Stimulated activated CD4-positive, alpha-beta T cell treated with anti-CD3 and anti-CD28 coated beads, TNF-alpha, amount 100 ng/mL, for 1 hour (primary cell): Measurements from ENCODE around the gene PLXNB1.
"Not testable (repeated sequence)": the region's sequence is repeated elsewhere in the genome, so short reads cannot be mapped to it uniquely, and the experiment has no call there.

Experiments
- DNase-seq, 3 donors: peaks; one replicate each; pipeline ENCODE4 v3.0.0-alpha.2; 2020; ENCODE audit warnings: low read depth in 3 of 3, low spot score in 1 of 3

The PLXNB1 gene, protein sequence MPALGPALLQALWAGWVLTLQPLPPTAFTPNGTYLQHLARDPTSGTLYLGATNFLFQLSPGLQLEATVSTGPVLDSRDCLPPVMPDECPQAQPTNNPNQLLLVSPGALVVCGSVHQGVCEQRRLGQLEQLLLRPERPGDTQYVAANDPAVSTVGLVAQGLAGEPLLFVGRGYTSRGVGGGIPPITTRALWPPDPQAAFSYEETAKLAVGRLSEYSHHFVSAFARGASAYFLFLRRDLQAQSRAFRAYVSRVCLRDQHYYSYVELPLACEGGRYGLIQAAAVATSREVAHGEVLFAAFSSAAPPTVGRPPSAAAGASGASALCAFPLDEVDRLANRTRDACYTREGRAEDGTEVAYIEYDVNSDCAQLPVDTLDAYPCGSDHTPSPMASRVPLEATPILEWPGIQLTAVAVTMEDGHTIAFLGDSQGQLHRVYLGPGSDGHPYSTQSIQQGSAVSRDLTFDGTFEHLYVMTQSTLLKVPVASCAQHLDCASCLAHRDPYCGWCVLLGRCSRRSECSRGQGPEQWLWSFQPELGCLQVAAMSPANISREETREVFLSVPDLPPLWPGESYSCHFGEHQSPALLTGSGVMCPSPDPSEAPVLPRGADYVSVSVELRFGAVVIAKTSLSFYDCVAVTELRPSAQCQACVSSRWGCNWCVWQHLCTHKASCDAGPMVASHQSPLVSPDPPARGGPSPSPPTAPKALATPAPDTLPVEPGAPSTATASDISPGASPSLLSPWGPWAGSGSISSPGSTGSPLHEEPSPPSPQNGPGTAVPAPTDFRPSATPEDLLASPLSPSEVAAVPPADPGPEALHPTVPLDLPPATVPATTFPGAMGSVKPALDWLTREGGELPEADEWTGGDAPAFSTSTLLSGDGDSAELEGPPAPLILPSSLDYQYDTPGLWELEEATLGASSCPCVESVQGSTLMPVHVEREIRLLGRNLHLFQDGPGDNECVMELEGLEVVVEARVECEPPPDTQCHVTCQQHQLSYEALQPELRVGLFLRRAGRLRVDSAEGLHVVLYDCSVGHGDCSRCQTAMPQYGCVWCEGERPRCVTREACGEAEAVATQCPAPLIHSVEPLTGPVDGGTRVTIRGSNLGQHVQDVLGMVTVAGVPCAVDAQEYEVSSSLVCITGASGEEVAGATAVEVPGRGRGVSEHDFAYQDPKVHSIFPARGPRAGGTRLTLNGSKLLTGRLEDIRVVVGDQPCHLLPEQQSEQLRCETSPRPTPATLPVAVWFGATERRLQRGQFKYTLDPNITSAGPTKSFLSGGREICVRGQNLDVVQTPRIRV (N-terminal part only)

DNA sequence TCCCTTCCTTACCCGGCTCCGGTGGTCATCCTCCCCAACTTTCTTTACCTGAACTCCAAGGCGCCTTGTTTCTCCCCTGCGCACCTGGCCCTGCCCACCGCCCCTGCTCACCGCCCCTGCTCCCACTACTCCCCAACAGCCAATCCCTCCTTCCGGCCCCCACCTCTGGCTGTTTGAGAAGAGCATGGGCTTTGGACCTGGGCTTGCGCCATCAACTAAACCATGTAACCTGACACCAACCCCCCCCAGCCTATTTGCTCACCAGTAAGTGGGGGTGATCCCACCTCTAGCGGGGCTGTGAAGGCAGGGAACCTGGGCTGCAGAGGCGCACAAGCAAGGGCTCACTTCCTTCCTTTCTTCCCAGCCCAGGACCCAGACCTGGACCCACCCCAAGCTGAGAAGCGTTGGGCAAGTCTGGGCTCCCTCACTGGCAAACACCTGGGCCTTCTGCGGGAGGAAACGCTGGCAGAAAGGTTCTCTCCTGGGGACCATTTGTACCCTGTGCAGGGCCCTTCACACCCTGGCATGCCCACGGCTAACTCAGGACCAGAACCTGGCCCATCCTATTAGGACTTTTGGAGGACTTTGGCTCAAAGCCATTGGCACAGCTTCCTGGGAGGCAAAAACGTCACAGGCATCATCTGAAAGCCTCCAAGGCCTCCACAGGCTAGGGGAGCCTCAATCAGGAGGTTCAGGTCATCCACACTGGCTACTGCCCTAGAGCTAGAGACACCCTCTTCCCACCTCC is at the start of gene PLXNB1:
TSS of gene PLXNB1 (minus strand) at position 127 of the 748 bp plus-strand sequence. CDS start 5,475 bp downstream, outside the sequence.
- DNase-seq: peak in 1 of 3 donors; percentile 7

GRCh38 chr3:48478626-48479555 is 49.0 kb upstream of the PLXNB1 start:
- DNase-seq: peak in 1 of 3 donors; percentile 24

- no peak for DNase-seq
Measured at GRCh38 chr3:48477959-48478520, 48.2 kb upstream of the PLXNB1 start.

GRCh38 chr3:48476426-48477053 is 46.7 kb upstream of the PLXNB1 start:
- no peak for DNase-seq

GRCh38 chr3:48475188-48475587 is 45.3 kb upstream of the PLXNB1 start:
- no peak for DNase-seq

GRCh38 chr3:48474619-48475018 is 44.7 kb upstream of the PLXNB1 start:
- no peak for DNase-seq

DNA sequence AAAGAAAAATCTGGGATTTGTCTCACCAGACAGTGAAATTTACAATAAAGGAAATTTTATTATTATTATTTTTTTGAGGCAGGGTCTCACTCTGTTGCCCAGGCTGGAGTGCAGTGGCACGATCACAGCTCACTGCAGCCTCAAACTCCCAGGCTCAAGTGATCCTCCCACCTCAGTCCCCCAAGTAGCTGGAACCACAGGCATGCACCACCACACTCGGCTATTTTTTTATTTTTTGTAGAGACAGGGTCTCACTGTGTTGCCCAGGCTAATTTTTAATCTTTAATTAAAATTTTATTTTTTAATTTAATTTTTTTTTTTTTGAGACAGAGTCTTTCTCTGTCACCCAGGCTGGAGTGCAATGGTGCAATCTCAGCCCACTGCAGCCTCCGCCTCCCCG is 44.1 kb upstream of the PLXNB1 start:
- DNase-seq: not testable (repeated sequence)

GRCh38 chr3:48473617-48473952 is 43.7 kb upstream of the PLXNB1 start:
- no peak for DNase-seq

GRCh38 chr3:48472923-48473616 is 43.2 kb upstream of the PLXNB1 start:
- DNase-seq: peak; percentile 83 to 87 (median 85)

DNA sequence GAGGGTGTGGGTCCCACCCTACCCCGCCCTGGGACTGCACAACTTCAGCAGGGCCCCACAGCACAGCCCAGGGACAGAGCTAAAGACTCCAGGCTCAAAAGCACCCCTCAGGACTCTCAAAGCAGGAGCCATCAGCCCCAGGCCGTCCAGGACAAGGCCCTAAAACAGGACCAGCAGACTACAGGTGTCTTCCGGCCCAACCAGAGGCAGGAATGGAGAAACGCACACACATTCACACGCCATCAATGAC is 42.7 kb upstream of the PLXNB1 start:
- DNase-seq: no peak

GRCh38 chr3:48470286-48470685 is 40.4 kb upstream of the PLXNB1 start:
- no peak for DNase-seq

- DNase-seq: no peak
Measured at GRCh38 chr3:48469046-48469915, 39.4 kb upstream of the PLXNB1 start.

GRCh38 chr3:48468329-48468731 is 38.4 kb upstream of the PLXNB1 start:
- DNase-seq: no peak

GRCh38 chr3:48467473-48468267 is 37.8 kb upstream of the PLXNB1 start:
- DNase-seq: no peak

GRCh38 chr3:48467110-48467454 is 37.2 kb upstream of the PLXNB1 start:
- no peak for DNase-seq

DNA sequence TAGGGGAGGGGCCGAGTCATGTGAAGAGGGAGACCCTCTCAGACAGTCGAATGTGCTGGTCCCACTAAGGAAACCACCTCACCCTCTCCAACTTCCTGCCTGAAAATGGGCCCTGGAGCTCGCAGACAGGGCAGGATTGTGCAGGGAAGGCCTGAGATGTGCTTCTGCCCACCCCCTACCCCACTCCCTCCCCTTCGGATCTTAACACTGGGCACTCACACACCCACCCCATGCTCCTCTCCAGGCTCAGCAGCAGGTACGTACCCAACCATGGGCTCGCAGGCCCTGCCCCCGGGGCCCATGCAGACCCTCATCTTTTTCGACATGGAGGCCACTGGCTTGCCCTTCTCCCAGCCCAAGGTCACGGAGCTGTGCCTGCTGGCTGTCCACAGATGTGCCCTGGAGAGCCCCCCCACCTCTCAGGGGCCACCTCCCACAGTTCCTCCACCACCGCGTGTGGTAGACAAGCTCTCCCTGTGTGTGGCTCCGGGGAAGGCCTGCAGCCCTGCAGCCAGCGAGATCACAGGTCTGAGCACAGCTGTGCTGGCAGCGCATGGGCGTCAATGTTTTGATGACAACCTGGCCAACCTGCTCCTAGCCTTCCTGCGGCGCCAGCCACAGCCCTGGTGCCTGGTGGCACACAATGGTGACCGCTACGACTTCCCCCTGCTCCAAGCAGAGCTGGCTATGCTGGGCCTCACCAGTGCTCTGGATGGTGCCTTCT is 36.7 kb upstream of the PLXNB1 start:
- no peak for DNase-seq
